Astrocyte of the spinal cord (primary cell): ENCODE results near the gene AMN.

Experiments used
- DNase-seq: peaks from one replicate; pipeline ENCODE4 v3.0.0; 2011; ENCODE audit warnings: low read depth, low spot score
- H3K4me3 ChIP-seq: 2 replicates; pipeline ENCODE4 v1.5.1; 2011; ENCODE audit warnings: low read depth, mild to moderate bottlenecking, low read length, moderate library complexity
- CTCF ChIP-seq: IDR thresholded peaks from 2 replicates; pipeline ENCODE4 v1.5.1; 2012; ENCODE audit warnings: low read depth, mild to moderate bottlenecking, low read length, inconsistent platforms
- in situ Hi-C: cut with HindIII; loops from 2 replicates; pipeline ENCODE4 v1.10.0; 2017; ENCODE audit warnings: low sequenced_read_pairs

Gene AMN

DNA sequence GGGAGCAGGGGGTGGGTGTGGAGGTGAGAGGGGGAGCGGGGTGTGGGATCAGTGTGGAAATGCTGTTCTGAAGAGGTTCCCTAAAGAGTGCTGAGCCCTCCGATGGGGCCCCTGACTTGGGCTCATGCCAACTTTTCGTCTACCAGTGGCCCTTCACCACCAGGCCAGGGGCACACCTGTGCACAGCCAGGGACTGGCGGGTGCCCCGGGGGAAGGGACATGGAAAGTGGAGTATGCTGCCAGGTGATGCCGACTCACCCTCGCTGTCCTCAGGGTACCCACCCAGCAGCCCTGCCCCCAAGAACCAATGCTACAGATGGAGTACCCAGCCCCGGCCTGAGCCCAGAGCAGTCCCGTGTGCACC lies 26.2 kb downstream of the AMN start:
- H3K4me3 ChIP-seq, result no peak overlapping the region
- no peak for TF ChIP-seq CTCF
- no peak for DNase-seq
- in situ Hi-C loops, result no loop called here

DNA sequence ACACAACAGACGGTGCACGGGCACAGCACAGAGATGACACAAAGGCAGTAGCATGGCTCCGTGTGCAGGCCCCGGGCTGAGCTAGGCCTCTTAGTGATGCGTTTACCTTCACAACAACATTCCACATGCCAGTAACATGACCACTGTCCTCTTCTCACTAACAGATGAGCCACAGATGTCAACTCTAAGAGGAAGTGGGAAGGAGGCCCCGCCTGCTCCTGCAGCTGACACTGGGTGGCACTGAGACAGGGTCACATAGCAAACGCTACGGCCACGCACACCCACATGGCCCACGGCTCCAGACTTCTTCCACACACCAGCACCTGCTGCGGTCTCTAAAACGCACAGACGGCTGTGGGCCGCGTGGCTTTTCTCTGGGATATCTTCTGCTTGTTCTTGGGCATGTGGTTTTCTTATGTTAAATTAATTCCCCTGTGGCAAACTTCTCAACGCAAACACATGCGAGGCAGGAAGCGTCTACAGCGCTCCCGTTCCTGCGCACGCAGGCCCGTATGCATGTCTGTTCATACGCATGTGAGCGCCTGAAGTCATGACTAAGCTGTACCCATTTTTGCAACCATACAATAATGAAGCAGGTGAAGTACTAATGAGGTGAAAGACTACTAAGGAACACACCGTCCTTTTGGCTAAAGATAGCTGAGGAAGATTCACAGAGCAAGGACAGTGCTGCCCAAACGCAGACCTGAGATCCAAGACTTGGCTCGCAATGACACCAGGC lies 26.8 kb downstream of the AMN start:
- H3K4me3 ChIP-seq, result no peak overlapping the region
- no peak for DNase-seq
- in situ Hi-C loops, result no loop called here
- TF ChIP-seq CTCF, result no peak

GRCh38 chr14:102949801-102950451 lies 27.5 kb downstream of the AMN start:
- TF ChIP-seq CTCF, result no peak
- peak; percentile 54 for DNase-seq
- no peak overlapping the region for H3K4me3 ChIP-seq
- in situ Hi-C loops, result no loop called here

DNA sequence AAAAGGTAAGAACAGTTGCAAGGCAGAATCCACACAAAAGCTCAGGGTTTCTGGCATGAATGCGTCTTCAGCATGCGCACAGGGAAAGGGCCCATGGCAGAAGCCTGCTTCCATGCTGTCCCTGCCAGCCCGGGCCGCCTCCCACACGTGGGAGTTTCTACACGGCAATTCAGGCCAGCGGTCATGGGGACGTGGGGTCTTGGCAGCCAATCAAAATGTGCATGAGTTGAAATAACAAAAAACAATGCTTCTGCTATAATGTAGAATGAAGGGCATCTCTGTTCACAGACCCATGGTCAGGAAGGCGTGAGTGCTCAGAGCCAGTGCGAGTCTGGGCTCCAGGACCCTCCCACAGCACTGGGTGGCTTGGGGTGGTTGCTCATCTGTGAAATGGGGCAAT lies 28.6 kb downstream of the AMN start:
- DNase-seq, result no peak
- H3K4me3 ChIP-seq, result no peak overlapping the region
- TF ChIP-seq CTCF, result no peak
- in situ Hi-C loops, result no loop called here

GRCh38 chr14:102951799-102952198 lies 29.3 kb downstream of the AMN start:
- TF ChIP-seq CTCF, result no peak
- in situ Hi-C loops, result no loop called here
- no peak overlapping the region for H3K4me3 ChIP-seq
- peak; percentile 90 for DNase-seq

DNA sequence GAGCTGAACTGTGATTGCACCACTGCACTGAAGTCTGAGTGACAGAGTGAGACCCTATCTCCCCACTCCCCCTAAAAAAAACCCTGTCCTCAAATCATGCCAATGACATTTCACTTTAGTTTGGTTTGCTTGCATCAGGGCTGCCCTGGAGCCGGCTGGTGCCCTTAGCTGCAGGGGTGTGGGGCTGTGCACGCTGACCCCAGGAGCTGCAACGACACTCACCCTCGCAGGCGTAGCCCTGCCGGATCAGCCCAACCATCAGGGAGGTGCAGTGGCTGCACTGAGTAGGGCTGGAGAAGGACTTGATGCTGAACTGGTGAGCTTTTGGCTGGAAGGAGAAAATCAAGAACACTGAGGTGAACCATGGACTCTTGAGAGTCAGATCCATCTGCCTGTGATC lies 29.8 kb downstream of the AMN start:
- no peak for TF ChIP-seq CTCF
- H3K4me3 ChIP-seq, result no peak overlapping the region
- in situ Hi-C loops, result no loop called here
- DNase-seq, result no peak
